ENCODE measurements around the gene ANKRD29.

DNA sequence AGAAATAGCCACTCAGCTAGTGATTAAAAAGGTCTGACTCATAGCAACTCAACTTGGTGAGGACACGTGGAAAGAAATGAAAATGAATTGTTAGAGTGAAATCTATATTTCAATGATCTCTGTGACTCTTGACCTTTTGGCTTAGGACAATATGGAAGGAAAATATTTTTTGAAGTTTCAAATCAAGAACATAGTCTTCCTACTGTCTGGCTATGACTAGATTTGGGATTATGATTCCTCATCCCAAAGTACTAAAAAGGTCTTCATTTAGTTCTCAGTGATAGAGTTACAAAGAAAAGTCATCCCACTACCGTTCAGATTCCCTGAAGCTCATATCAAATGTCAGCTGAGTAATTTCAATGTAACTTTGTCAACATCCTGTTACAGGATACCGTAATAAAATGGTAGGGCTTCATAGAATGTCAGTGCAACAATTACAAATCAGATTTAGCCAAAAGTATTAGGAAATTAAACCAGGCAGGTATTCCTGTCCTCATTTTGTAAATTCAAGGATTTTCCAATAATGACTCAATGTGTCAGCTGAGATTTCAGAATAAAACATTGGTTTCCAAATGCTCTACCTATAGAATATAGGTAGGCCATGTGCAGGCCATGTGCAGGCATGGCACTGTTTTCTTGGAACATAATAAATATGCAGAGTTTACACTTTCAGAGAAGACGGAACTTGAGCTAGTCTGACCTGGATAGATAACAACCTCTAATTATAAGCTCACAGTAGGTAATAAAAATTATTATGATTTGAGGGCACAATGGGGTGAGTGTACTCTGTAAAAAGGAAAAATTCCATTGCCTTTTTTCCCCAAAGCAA lies 36.0 kb downstream of the ANKRD29 start:
- TF ChIP-seq, protein P1, sequence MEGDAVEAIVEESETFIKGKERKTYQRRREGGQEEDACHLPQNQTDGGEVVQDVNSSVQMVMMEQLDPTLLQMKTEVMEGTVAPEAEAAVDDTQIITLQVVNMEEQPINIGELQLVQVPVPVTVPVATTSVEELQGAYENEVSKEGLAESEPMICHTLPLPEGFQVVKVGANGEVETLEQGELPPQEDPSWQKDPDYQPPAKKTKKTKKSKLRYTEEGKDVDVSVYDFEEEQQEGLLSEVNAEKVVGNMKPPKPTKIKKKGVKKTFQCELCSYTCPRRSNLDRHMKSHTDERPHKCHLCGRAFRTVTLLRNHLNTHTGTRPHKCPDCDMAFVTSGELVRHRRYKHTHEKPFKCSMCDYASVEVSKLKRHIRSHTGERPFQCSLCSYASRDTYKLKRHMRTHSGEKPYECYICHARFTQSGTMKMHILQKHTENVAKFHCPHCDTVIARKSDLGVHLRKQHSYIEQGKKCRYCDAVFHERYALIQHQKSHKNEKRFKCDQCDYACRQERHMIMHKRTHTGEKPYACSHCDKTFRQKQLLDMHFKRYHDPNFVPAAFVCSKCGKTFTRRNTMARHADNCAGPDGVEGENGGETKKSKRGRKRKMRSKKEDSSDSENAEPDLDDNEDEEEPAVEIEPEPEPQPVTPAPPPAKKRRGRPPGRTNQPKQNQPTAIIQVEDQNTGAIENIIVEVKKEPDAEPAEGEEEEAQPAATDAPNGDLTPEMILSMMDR (IDR thresholded peaks at IDR 0.05; ENCODE audit: low read length), result no peak
- no peak for TF ChIP-seq EZH2 (IDR thresholded peaks at IDR 0.05; ENCODE audit: borderline replicate concordance, low read length)

Measured in OCI-LY1 (cell line).